GM18870 (cell line): ENCODE measurements around the gene EYA2.
"Not testable (repeated sequence)": the region's sequence is repeated elsewhere in the genome, so short reads cannot be mapped to it uniquely, and the experiment has no call there.

Source experiments
- ATAC-seq: cut with Tn5 transposase; IDR thresholded peaks from one replicate; pipeline ENCODE4 v1.9.1; 2021; ENCODE audit warnings: moderate library complexity; ENCODE audit not compliant: unreplicated experiment

EYA2 gene

DNA sequence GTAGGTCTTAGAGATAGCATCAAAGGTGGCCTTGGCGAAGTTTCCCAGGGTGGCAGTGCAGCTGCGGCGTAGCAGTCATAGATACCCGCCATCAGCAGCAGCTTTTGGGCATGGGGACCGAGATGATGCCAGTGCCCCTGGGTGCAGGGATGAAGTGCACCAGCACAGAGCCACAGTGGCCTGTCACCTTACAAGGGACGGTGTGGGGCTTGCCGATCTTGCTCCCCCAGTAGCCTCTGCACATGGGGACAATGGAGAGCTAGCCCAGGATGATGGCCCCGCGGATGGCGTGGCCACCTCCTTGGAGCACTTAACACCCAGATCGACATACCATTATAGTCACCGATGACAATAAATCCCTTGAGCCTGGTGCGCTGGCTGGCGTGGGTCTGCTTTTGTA lies 266.3 kb downstream of the EYA2 start:
- no peak for ATAC-seq

DNA sequence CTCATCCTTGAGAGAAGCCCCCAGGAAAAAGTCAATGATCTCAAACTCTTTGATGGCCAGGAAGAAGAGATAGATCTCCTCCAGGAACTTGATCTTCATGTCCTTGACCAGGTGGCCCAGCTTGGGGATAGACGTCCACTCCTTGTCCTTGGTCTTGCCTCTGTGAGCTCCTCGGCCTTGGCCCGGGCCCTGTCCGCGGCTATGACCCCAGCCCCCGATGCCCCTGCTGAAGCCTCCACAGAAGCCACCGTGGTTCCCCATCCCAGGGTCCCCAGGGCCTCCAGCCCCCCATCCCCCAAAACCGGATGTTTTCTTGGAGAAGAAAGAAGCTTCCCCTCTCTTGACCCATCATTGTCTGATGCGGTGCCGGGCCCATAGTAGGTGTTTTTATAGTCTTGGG lies 266.8 kb downstream of the EYA2 start:
- no peak for ATAC-seq

DNA sequence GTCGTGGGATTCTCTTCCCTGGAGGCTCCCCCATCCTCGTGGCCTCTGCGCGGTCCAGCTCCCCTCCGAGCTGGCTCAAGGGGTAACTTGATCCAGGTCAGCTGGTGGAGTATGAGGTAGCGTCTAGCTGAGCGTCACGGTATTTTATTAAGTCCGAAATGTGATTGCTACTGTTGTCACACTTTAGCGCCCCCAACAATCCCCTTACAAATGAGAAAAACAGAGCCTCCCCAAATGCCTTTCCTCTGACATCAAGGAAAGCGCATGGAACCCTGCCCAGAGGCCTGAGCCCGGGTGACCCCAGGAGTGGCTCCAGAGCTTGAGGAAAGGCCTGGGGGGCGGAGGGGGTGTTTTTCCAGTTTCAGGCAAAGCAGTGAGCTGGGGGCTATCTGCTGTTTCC lies 269.5 kb downstream of the EYA2 start:
- ATAC-seq, result no peak

DNA sequence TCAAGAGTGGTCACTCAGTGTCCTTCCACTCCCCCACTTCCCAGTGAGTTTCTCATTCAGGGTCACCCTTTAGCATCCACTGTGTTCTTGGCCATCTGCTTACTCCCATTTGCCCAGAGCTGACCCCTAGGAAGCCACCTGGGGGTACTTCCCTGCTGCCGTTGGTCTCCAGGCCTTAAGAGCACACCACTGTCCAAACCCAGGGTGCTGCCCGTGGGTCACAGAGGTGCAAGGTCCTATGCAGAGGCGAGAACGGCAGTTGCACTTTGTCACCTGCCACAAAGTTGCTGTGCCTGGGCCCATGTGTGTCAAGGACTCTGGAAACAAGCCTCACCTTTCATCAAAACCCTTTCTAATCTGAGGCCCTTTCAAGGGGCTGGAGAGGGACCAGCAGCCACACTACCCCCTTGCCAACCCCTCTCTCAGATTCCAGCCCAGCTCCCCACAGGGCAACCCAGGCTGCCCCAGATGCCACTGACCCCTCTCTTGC lies 270.8 kb downstream of the EYA2 start:
- ATAC-seq, result no peak

DNA sequence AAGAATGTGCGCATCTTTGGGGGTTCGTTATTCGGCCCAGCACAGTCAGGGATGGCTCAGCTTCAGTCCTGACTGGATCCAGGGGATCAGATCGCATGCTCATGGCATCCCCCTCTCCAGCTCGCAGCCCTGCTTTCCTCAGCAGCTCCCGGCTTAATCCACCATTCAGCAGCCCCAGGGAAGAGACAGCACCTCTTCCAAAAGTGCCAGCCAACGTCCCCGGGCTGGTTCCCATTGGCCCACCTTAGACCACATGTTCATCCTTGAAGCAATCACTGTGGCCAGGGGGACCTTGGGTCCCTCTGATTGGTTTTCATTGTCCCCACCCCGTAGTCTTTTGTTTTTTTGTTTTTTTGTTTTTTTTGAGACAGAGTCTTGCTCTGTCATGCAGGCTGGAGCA lies 273.2 kb downstream of the EYA2 start:
- ATAC-seq, result no peak

DNA sequence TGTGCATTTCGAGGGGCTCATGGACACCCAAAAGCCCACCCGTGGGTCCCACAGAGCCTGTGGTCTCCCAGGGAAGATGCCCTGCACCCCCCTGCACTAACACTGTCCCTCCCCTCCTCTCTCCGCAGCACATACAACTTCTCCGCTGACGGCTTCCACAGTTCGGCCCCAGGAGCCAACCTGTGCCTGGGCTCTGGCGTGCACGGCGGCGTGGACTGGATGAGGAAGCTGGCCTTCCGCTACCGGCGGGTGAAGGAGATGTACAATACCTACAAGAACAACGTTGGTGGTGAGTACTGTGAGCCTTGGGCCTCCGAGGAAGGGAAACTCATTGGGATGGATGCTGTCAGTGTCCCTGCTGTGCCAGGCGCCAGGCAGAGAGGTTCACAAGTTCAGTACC lies 277.9 kb downstream of the EYA2 start:
- ATAC-seq, result no peak

DNA sequence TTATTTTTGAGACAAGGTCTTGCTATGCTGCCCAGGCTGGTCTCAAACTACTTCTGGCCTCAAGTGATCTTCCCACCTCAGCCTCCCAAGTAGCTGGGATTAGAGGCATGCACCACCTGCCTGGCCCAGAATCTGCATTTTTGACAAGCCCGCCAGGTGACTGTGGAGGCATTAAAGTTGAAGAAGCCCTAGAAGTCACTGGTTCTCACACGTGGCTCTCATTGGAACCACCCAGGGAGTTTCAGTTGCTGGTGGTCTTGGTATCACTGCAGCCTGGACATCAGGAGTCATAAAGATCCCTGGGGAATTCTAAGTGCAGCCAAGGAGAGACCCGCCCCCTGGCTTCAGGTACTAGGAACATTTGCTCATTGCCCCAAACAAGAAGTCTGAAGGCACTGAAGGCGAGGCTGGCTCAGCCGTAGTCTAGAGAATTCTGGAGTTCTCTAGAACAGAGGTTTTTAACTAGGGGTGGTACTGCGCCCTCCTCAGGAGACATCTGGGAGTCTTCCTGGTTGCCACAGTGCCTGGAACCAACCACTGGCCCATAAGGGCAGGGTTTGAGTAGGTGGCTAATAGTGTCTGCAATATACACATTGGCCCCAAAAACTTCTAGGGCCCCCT lies 279.1 kb downstream of the EYA2 start:
- no peak for ATAC-seq

DNA sequence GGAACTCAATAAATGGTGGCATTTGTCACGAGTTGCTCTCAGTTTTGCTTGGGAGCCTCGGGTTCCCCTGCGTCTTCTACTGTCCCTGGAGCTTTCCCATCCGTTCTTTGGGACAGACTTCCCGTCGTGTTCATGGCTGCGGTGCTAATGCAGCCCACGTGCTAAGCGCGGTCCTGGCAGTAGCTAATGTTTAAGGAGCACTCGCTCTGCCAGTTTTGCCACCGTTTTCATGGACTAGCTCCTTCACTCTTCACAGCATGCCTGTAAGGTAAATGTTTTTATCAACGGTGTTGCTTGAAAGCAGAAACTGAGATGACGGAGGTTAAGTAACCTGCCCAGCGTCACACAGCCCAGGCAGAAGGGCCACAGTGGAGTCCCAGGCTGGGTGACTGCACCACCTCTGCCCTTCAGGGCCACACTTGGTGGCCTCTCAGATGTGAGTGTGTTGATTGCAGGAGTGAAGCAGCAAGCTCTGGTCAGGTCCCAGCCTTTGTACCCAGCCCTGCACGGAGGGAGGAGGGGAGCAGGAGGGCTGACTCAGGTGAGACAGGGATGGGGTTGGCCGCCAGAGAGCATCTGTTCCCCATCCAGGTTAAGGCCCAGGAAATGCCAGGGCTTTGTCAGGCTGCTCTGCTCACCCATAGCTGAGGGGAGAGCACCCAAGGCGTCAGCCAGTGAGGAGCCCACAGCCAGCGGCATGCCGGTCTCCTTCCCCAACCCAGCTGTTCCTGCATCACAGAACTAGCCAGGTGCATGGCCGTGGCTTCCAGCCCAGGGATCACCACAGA lies 280.0 kb downstream of the EYA2 start:
- no peak for ATAC-seq

DNA sequence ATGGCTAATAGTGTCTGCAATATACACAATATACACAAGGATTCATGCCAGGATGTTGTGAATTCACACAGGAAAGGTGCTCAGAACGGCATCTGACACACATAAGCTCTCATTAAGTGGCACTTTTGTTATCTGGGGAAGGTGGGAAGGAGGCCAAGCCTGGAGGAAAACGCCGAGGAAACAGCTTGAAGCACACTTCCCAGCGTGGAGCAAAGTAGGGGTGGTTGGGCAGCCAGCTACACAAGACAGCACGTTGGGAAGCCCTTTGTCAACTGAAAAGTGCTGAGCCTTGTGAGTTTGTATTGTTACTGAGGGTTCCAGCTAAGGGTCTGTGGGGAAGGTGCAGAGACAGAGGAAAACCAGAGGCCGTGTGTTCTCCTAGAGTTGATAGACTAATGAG lies 280.9 kb downstream of the EYA2 start:
- ATAC-seq, result no peak

DNA sequence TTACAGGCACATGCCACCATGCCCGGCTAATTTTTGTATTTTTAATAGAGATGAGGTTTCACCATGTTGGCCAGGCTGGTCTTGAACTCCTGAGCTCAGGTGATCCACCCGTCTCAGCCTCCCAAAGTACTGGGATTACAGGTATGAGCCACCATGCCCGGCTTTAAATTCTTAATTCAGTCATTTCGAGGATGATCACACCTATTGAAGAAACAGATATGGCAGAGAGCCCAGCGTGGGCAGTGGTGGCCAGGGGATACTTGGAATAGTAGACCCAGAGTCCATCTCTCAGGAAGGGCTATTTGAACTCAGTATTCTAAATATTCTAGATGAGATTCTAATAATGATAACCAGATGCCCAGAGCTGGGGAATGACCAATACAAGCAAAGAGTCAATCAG lies 281.6 kb downstream of the EYA2 start:
- not testable (repeated sequence) for ATAC-seq

DNA sequence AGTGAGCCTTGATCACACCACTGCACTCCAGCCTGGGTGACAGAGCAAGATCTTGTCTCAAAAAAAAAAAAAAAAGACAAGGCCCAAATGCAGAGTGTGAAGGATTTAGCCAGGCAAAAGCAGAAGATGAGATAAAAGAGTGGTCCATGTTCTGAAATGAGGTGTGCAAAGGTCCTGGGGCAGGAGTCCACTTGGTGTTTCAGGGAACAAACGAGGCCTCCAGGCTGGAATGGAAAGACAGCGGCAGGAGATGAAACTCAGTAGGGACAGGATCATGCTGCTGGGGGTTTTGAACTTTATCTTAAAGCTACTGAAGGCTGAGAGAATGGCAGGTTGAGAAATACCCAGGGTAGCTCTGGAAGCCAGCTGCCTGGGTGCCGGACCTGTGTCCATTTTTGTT lies 283.6 kb downstream of the EYA2 start:
- no peak for ATAC-seq

DNA sequence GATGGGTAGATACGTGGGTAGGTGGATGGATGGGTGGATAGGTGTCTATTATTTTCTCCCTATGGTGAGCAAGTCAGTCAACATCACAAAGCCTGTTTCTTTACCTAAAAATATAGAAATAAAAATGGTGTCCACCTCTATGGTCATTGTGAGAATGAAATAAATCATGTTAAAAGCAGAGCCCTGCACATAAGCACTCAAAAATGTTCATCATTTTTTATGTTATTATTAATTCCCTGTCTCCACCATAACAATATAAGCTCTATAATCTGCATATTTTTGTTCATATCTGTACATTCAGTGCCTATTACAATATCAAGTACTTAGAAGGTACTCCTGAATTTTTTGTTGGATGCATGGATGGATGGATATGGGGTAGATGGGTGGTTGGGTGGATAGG lies 284.2 kb downstream of the EYA2 start:
- ATAC-seq, result no peak

DNA sequence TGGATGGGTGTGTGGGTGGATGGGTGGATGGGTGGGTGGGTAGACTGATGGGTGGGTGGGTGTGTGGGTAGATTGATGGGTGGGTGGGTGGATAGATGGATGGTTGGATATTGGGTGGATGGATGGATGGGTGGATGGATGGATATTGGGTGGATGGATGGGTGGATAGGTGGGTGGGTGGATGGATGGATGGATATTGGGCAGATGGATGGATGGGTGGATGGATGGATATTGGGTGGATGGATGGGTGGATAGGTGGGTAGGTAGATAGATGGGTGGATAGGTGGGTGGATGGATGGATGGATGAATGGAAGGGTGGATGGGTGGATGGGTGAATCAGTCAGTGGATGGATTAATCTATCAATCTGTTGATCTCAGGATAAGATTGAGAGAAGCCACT lies 284.6 kb downstream of the EYA2 start:
- ATAC-seq, result no peak

DNA sequence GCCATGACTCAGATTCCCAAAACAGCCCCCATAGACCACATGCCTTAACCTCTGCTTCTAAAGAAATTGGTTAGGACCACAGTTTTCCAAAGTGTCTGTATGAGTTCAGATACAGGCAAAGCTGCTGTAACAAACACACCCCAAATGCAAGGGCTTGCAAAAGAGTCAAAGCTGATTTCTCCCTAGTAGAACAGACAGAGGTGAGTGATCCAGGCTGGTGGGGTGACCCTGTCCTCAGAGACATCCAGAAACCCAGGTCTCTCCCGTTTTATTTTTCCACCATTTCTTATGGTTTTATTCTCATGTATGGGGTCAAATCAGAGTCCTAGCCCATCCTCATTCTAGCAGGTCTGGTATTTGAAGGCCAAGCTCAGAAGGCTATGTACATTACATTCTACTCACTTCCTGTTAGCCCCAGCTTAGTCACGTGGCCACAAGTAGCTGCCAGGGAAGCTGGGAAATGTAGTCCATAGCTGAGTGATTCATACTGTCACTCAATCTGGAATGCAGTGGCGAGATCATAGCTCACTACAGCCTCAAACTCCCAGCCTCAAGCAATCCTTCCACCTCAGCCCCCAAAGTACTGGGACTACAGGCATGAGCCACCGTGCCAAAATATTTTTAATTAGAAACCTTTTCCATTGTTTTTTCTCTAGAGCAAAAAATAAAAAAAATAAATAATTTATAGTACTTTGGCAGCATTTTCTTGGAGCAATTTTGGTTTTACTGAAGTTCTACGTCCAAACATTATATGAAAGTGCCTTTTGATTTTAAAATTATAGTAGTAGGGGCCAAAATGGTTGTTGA lies 286.6 kb downstream of the EYA2 start:
- ATAC-seq, result no peak

DNA sequence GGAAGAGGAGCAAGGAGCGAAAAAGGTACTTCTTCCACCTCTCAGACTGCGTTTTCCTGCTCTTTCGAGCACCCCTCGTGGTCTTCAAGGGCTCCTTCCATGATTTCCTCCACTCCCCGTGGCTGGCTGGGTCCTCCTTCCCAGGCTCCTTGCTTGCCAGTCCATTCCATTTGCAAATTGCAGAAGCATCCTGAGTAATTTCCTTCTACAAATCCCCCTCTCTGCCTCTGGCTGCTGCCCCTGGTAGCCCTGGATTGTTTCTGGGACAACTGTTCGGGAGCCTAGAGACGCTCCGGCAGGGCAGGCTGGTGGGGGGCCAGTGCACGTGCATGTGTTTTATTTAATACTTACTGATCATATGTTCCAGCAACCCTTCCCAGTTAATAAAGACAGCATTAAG lies 288.7 kb downstream of the EYA2 start:
- no peak for ATAC-seq

DNA sequence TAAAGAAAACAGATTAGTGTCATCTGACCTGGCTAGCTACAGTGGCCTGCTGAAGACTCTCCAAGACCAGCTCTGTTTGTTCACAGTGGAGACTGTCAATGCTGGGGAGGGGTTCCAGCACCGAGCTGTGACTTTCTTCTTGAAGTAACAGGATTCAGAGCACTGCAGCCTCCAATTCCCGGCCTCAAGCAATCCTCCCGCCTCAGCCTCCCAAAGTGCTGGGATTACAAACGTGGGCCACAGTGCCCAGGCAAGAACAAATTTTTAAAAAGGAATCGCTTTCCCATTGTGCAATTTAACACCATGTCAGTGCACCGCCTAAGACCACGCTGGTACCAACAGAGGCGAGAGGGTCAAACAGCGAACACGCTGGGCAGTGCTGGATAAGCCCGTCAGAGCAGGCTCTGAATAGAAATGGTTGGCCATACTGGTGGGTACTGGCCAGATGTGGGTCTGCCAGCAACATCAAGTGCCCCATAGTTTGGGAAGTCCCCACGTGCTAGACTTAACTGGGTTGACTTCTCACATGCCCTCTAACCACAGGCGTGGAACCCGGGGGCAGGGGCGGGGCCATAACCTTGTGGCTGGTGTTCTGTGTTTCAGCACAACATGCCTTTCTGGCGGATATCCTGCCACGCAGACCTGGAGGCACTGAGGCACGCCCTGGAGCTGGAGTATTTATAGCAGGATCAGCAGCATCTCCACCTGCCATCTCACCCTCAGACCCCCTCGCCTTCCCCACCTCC lies 293.0 kb downstream of the EYA2 start:
- no peak for ATAC-seq

DNA sequence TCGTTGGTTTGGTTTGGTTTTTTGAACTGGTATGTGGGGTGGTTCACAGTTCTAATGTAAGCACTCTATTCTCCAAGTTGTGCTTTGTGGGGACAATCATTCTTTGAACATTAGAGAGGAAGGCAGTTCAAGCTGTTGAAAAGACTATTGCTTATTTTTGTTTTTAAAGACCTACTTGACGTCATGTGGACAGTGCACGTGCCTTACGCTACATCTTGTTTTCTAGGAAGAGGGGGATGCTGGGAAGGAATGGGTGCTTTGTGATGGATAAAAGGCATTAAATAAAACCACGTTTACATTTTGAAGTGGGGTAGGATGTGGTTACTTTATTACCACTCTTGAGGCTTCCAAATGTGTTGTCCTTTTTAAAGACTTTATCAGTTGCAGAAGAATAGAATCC lies 293.9 kb downstream of the EYA2 start:
- ATAC-seq, result no peak

DNA sequence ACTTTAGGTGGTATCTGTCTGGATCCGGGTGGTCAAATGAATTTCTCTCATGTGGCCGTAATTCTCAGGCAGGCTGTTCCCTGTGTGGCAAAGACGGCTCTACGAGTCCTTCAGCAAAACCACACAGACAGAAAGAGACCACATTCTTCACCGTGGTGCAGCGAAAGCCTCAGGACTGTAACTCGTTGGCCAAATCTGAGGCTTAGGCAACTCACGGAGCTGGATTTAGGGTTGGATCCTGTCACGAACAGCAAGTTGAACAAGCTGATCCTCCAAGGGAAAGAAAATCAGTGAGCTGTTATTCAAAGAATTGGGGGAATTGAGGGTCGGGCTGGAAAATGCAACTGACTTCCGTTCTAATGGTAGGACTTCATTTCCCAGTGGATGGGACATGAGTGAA lies 294.4 kb downstream of the EYA2 start:
- no peak for ATAC-seq

DNA sequence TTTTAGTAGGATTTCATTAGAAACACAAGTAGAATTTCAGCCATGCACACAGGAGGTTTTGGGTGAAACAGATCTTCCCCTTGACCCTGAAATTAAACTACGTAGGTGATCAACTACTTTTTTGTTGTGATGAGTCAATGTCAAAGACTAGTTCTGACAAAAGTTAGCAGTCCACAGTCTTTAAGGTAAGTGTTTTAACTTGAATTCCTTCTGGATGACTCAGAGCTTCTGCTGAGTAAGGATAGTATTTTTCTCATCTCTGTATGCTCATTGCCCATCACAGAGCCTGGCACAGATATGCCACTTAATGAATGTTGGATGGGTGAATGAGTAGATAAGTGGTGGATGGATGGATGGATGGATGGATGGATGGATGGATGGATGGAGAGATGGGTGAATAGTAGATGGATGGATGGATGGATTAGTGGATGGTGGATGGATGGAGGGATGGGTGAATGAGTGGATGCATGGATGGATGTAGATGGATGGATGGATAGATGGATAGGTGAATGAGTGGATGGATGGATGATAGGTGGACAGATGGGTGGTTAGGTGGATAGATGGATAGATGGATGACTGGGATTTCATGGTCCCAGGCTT lies 296.5 kb downstream of the EYA2 start:
- no peak for ATAC-seq

DNA sequence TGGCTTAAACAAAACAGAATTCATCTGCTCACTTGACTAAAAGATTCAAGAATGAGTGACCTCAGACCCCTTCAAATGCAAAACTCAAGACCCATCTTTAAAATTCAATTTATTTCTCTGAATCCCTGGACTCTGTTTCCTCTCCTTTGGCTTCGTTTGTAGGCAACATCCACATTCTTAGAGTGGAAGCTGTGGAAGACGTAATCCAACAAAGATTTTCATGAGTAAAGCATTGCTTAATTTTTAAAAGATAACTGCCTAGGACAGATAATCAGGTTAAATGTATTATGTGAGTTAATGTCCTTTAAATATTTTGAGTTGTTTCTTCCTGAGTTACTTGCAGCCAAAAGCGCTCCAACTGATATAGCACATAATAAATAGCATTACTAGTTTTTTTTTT lies 297.3 kb downstream of the EYA2 start:
- ATAC-seq, result no peak

DNA sequence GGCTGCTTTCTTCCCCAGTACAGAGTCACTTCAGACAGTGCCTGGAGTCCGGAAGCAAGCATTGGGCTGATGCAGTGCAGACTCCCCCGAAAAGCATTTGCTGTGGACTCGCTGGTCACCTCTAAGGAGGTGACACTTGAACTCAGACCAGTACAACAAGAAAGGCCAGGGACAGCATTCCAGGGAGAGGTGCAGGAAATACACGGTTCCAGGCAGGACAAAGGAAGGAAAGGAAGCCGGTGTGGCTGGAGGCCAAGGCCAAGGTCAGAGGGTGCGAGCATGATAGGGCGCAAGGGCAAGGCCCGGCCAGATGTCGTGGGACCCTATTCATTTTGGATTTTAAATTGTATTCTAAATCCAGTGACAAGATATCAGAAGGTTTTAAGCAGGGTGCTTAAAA lies 300.9 kb downstream of the EYA2 start:
- ATAC-seq, result no peak
